T-helper 17 cell (primary cell): Measurements from ENCODE around the gene SAP130. TPM values are rescaled to one million over a fixed set of nuclear protein-coding genes. Genes with fewer than 3 reads are reported as not detected.

Experiments used
- total RNA-seq, 4 donors: library from RNA in 2 of 4; stranded (reverse) in 2 of 4; gene quantifications; one replicate each; pipeline ENCODE4 v1.2.3 and lab custom pipeline; 2022 to 2026

The SAP130 gene
- total RNA-seq, 2 donors from 2014 or later, result 31.9 to 34.1 TPM

Other genes starting within 250 kb of the SAP130 start
- 10 to 100 TPM; 55.2 to 61.8 TPM for gene WDR33, start 216.9 kb downstream of the SAP130 start, total RNA-seq
- gene POLR2D, start 169.9 kb downstream of the SAP130 start, total RNA-seq, result 10 to 100 TPM; 19.6 to 29.7 TPM
- 10 to 100 TPM; 15.6 to 17.0 TPM for gene AMMECR1L, start 142.1 kb downstream of the SAP130 start, total RNA-seq
- 10 to 100 TPM; 37.1 to 51.2 TPM for gene UGGT1, start 63.1 kb upstream of the SAP130 start, total RNA-seq